Esophagus muscularis mucosa (tissue), 4 donors: ENCODE results near the gene KLHL1. TPM values are rescaled to one million over a fixed set of nuclear protein-coding genes. Genes with fewer than 3 reads are reported as not detected.

ENCODE experiments used
- DNase-seq: peaks from one replicate; pipeline ENCODE4 v3.0.0-alpha.2; 2017; ENCODE audit errors: extremely low spot score
- H3K27ac ChIP-seq, 4 donors: fragments of 200-600 bp; sonication (generic); replicated peaks in 1 of 4; 1 replicate in 3 of 4; 2 replicates in 1 of 4; pipeline ENCODE4 v1.5.1; 2016 to 2019; ENCODE audit warnings: mild to moderate bottlenecking in 1 of 4
- H3K27me3 ChIP-seq, 4 donors: fragments of 200-600 bp; sonication (generic); one replicate each; pipeline versions ENCODE4 v1.5.1 to v1.6.0; 2016 to 2019
- H3K36me3 ChIP-seq, 4 donors: fragments of 200-600 bp; sonication (generic); one replicate each; pipeline ENCODE4 v1.5.1; 2016 to 2019
- H3K4me1 ChIP-seq, 4 donors: fragments of 200-600 bp; sonication (generic); one replicate each; pipeline ENCODE4 v1.5.1; 2016 to 2019
- H3K4me3 ChIP-seq, 4 donors: fragments of 200-600 bp; sonication (generic); 1 replicate in 2 of 4; 2 replicates in 2 of 4; pipeline ENCODE4 v1.5.1; 2016 to 2019; ENCODE audit warnings: mild to moderate bottlenecking in 4 of 4, moderate library complexity in 1 of 4
- H3K9me3 ChIP-seq, 4 donors: fragments of 200-600 bp; sonication (generic); 1 replicate in 3 of 4; 2 replicates in 1 of 4; pipeline ENCODE4 v1.5.1; 2016 to 2019
- EP300 ChIP-seq: sonication (generic); formaldehyde crosslinking; IDR thresholded peaks from one replicate; pipeline ENCODE4 v1.6.1; 2017; ENCODE audit warnings: antibody characterized with exemption
- POLR2A ChIP-seq: fragments of 450-650 bp; IDR thresholded peaks from one replicate; pipeline ENCODE4 v1.6.1; 2017; ENCODE audit warnings: antibody characterized with exemption, moderate library complexity, mild to moderate bottlenecking, low read depth
- POLR2AphosphoS5 ChIP-seq, 2 donors: sonication (generic); formaldehyde crosslinking; IDR thresholded peaks; one replicate each; pipeline ENCODE4 v1.6.1; 2017; ENCODE audit warnings: antibody characterized with exemption in 2 of 2
- WGBS: methylation state at CpG from one replicate; pipeline ENCODE4 v1.1.5; 2018; 5-methylcytosine and 5-hydroxymethylcytosine counted together
- intact Hi-C: fragments of 100-400 bp; cut with DNase I; formaldehyde crosslinking; loops from one replicate; pipeline ENCODE4 v1.15.1; 2023
- total RNA-seq, 4 donors: library from RNA; depleted of rRNA; stranded (reverse); fragments of >200 nt; gene quantifications; one replicate each; pipeline versions ENCODE4 v1.1.0 to v1.2.1, GENCODE V29; 2016
- TF ChIP-seq, protein P1 (sequence below), 3 experiments: fragments of 200-600 bp in 2 of 3; fragments of 450-650 bp in 1 of 3; sonication (generic) in 2 of 3; IDR thresholded peaks; one replicate each; pipeline ENCODE4 v1.5.1; 2017 to 2019; ENCODE audit warnings: antibody characterized with exemption in 3 of 3, mild to moderate bottlenecking in 2 of 3, moderate library complexity in 1 of 3

The KLHL1 gene
- total RNA-seq, 4 donors from 2014 or later = under 0.01 to 0.13 TPM; not detected in 2

- no peaks in the 10 kb centered on the region for H3K27me3 ChIP-seq
- TF ChIP-seq POLR2AphosphoS5 (IDR thresholded peaks at IDR 0.05) (no peak), EP300 (no peak), POLR2A (no peak)
- TF ChIP-seq, protein P1, sequence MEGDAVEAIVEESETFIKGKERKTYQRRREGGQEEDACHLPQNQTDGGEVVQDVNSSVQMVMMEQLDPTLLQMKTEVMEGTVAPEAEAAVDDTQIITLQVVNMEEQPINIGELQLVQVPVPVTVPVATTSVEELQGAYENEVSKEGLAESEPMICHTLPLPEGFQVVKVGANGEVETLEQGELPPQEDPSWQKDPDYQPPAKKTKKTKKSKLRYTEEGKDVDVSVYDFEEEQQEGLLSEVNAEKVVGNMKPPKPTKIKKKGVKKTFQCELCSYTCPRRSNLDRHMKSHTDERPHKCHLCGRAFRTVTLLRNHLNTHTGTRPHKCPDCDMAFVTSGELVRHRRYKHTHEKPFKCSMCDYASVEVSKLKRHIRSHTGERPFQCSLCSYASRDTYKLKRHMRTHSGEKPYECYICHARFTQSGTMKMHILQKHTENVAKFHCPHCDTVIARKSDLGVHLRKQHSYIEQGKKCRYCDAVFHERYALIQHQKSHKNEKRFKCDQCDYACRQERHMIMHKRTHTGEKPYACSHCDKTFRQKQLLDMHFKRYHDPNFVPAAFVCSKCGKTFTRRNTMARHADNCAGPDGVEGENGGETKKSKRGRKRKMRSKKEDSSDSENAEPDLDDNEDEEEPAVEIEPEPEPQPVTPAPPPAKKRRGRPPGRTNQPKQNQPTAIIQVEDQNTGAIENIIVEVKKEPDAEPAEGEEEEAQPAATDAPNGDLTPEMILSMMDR (IDR thresholded peaks at IDR 0.05) = no peak
- H3K9me3 ChIP-seq = peaks cover 0 to 5% (median 2%) of the 10 kb centered on the region in 4 donors
- intact Hi-C loops = no loop called here
- H3K4me1 ChIP-seq = no peaks in the 10 kb centered on the region
- H3K36me3 ChIP-seq = no peaks in the 10 kb centered on the region
- no peak for DNase-seq
- H3K27ac ChIP-seq = no peak overlapping the region
- WGBS = 74% methylated on average over 1 of the region's 1 CpG
- H3K4me3 ChIP-seq = no peak overlapping the region
These were observed 56.7 kb downstream of the KLHL1 start for GRCh38 chr13:70051531-70051930.

DNA sequence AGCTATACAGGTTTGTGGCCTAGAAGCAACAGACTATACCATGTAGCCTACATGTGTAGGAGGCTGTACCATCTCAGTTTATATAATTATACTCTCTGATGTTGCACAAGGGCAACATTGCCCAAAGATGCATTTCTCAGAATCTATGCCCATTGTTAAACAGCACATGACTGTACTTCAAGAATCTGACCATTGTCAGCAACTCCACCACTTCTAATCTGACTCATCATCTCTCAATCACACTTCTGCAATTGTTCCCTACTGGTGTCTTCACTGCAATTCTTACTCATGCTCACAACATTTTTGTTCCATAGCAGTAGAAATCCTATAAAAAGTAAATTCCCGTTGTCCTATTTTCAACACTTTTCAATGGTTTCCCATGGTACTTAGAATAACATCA lies 64.6 kb downstream of the KLHL1 start:
- TF ChIP-seq POLR2A = no peak
- TF ChIP-seq, protein P1 (IDR thresholded peaks at IDR 0.05) = no peak
- no peak for TF ChIP-seq EP300
- TF ChIP-seq POLR2AphosphoS5 (IDR thresholded peaks at IDR 0.05) = no peak
- intact Hi-C loops = no loop called here
- no peak overlapping the region for H3K27ac ChIP-seq
- H3K9me3 ChIP-seq = no peaks in the 10 kb centered on the region
- H3K4me1 ChIP-seq = no peaks in the 10 kb centered on the region
- H3K36me3 ChIP-seq = no peaks in the 10 kb centered on the region
- no peaks in the 10 kb centered on the region for H3K27me3 ChIP-seq
- no peak for DNase-seq
- H3K4me3 ChIP-seq = no peak overlapping the region
- 94% methylated on average over 1 of the region's 1 CpG for WGBS

- Histone ChIP-seq H3K9me3 (no peaks in the 10 kb centered on the region), H3K4me3 (no peak overlapping the region), H3K27me3 (no peaks in the 10 kb centered on the region), H3K27ac (no peak overlapping the region), H3K36me3 (no peaks in the 10 kb centered on the region), H3K4me1 (no peaks in the 10 kb centered on the region)
- intact Hi-C loops = no loop called here
- DNase-seq = no peak
- WGBS = 83% methylated on average over 4 of the region's 4 CpGs
- no peak for TF ChIP-seq POLR2A
- no peak for TF ChIP-seq POLR2AphosphoS5 (IDR thresholded peaks at IDR 0.05)
- TF ChIP-seq EP300 = no peak
- TF ChIP-seq, protein P1 (IDR thresholded peaks at IDR 0.05) = no peak
These were observed 66.1 kb downstream of the KLHL1 start for GRCh38 chr13:70042193-70042592.

- no peak overlapping the region for H3K4me3 ChIP-seq
- no peak for DNase-seq
These were observed 74.0 kb downstream of the KLHL1 start for GRCh38 chr13:70034286-70034685.

More at GRCh38 chr13:70034286-70034685, 74.0 kb downstream of the KLHL1 start:
- Histone ChIP-seq H3K4me1 (no peaks in the 10 kb centered on the region), H3K9me3 (no peaks in the 10 kb centered on the region), H3K27ac (no peak overlapping the region), H3K36me3 (no peaks in the 10 kb centered on the region), H3K27me3 (no peaks in the 10 kb centered on the region)
- intact Hi-C loops = no loop called here
- TF ChIP-seq, protein P1 (IDR thresholded peaks at IDR 0.05) = no peak
- TF ChIP-seq POLR2AphosphoS5 (IDR thresholded peaks at IDR 0.05) (no peak), EP300 (no peak), POLR2A (no peak)
